HG03439 (cell line): Measurements from ENCODE around the gene TMEM175.

Source experiments
- ATAC-seq: cut with Tn5 transposase; IDR thresholded peaks from one replicate; pipeline ENCODE4 v1.9.1; 2021; ENCODE audit warnings: mild to moderate bottlenecking, moderate library complexity; ENCODE audit not compliant: unreplicated experiment

TMEM175 gene

DNA sequence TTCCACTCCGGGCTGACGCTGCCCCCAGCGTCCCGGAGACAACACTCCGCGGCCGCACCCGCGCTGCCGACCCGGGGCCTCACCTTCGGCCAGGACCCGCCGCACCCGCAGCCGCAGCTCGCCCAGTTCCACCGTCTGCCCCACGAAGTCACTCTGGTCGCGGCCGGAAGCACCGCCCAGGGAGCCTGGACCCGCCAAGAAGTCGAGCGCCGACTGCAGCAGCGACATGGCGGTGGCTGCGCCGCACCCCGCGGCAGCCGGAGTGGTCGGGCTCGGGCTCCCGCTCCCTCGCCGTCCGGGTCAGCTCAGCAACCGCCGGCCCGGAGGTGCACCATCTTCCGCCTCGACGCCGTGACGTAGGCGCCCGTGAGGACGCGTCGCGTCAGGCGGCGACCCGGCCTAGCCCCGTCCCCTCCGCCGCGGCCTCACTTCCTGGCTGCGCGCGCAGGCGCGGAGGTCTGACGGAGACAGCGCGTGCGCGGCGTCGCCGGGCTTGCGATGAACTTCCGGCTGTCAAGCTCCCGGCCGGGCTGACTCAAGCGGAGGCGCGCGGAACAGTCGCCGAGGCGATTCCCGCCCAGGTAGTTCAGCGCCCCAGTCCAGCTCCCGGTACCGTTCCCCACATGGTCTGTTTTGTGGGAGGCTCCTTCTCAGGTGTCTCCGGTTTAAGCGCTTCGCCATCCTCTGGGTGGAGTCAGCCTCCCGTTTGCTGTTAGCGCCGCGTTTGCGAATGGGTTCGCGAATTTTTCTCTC lies at the start of gene TMEM175, which contains the start of gene GAK:
Gene TMEM175, plus strand, starts transcription at position 501 of the 753 bp plus-strand sequence. CDS start 15,280 bp downstream, outside the sequence.
Gene GAK, minus strand, starts transcription at position 357 of the 753 bp plus-strand sequence. Its CDS starts 129 bp downstream, at position 228.
- ATAC-seq: peak; percentile 85

DNA sequence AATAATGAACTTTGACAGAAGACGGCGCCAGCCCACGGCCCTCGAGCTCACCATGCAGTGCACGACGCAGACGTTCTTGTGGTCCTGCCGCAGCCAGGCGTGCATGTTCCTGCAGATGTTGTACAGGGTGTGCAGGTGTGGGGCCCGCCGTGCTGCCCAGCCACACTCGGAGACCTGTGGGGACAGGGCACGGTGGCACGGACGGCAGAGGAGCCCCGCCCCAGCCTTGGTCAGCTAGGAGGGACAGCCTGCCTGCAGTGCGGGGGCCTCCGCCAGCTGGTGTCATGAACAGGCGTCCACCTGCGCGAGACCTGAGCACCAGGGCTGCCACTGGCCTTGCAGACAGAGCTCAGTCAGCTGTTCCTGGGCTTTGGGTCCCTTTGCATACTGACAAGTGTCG lies 49.6 kb upstream of the TMEM175 start:
- no peak for ATAC-seq

- no peak for ATAC-seq
These were observed 48.7 kb upstream of the TMEM175 start for GRCh38 chr4:883377-884095.

DNA sequence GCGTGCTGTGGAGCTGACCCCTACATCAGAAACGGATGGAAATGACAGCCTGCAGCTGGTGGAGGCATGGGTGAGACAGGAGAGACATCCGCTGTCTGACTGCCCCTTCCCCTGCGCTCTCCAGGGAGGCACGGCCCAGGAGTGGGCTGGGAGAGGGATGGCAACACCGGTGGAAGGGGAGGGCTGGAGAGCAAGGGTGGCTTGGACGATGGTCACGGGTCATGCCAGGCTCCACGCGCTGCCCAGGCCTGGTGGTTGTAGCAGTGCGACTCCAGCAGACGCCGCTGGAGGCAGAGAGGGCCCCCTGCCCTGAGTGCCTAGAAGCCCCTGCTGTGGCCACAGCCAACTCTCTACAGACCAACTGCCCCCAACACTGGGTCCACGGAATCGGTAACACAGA lies 48.0 kb upstream of the TMEM175 start:
- no peak for ATAC-seq

DNA sequence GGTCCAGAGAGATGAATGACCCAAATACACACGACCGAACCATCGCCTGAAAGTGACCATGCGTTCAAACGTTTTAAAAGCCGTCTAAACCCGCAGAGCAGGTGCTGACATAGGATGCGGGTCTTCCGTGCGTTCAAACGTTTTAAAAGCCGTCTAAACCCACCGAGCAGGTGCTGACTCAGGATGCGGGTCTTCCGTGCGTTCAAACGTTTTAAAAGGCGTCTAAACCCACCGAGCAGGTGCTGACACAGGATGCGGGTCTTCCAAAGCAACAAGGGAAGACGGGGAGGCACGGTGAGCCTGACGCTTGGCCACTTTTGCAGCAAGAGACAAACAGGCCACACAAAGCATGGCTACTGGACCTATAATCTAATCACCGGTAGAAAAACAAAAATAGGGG lies 47.4 kb upstream of the TMEM175 start:
- no peak for ATAC-seq

GRCh38 chr4:885353-885752 lies 46.9 kb upstream of the TMEM175 start:
- no peak for ATAC-seq

GRCh38 chr4:886244-886643 lies 46.0 kb upstream of the TMEM175 start:
- no peak for ATAC-seq

DNA sequence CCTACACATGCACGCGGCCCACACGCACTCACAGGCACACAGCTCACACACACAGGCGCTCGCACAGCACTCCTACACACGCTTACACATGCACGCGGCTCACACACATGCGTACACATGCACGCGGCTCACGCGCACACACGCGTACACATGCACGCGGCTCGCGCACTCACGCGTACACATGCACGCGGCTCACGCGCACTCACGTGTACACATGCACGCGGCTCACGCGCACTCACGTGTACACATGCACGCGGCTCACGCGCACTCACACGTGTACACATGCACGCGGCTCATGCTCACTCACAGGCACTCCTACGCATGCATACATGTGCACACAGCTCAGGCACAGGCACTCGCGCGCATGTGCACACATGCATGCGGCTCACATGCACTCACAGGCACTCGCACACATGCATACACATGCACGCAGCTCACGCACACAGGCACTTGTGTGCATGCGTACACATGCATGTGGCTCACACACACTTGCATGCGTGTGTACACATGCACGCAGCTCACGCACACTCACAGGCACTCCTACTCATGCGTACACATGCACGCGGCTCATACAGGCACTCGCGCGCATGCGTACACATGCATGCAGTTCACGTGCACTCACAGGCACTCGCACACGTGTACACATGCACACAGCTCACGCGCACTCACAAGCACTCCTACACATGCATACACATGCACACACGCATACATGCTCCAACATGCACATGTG lies 45.1 kb upstream of the TMEM175 start:
- ATAC-seq: no peak

GRCh38 chr4:888029-888428 lies 44.2 kb upstream of the TMEM175 start:
- no peak for ATAC-seq

DNA sequence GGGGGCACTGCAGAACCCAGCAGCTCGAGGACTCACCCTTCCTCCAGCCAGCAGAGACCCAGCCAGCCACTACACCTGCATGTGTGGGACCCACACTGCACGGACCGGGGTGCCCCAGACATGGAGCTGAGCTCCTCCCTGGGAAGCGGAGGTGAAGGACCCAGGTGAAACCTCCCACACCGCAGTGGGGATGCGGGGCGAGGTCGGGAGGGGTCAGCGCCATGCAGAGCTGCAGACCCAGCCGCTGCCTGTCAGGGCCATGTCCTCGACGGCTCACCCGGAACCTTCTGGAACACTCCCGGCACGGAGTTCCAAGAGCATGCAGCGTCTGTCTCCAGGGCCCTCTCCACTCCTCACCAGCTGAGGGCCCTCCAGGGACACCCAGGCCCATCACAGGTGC lies 42.7 kb upstream of the TMEM175 start:
- ATAC-seq: no peak

- no peak for ATAC-seq
These were observed 42.1 kb upstream of the TMEM175 start for GRCh38 chr4:890036-890695.

GRCh38 chr4:891747-892146 lies 40.5 kb upstream of the TMEM175 start:
- no peak for ATAC-seq

DNA sequence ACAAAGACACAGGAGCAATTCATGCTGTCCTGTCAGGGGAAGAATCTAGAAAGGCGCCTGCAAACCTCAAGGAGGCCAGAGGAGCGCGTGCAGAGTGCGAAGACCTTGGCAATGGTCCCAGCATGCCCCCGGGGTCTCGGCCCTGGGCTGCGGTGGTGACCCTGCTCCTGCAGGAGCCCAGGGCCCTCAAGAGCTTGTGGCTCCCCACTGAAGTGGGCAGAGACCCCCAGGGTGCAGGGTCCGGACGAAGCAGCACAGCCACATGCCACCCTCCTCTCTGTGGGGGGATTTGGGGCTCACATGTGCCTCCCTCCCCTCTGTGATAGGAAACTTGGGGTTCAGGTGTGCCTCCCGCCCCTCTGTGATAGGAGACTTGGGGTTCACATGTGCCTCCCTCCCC lies 39.5 kb upstream of the TMEM175 start:
- no peak for ATAC-seq

DNA sequence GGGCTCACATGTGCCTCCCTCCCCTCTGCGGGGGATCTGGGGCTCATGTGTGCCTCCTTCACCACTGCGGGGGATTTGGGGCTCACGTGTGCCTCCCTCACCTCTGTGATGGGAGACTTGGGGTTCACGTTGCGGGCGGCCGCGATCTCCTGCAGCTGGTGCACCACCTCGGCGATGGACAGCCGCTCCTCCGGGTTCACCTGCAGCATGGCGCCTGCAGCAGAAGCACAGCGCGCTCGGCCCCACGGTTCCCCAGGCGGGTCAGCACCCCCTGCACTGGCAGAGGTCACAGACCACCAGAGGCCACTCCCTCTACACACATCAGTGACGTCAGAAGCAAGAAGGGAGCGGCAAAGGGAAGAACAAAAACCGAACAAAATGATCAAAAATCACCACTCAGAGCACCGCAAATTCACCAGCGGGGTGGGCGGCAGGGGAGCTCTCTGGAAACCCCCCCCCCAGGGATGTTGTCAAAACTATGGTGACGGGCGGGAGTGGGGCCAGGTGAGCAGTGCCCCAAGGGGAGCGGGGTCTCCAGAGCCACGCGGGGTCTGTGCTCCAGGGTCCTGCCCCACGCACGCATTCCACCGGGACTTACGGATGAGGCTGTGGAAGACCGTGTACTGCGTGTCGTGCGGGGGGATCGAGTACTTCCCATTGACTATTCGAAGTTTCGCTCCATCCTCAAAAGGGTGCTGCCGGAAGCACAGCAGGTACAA lies 38.8 kb upstream of the TMEM175 start:
- no peak for ATAC-seq

DNA sequence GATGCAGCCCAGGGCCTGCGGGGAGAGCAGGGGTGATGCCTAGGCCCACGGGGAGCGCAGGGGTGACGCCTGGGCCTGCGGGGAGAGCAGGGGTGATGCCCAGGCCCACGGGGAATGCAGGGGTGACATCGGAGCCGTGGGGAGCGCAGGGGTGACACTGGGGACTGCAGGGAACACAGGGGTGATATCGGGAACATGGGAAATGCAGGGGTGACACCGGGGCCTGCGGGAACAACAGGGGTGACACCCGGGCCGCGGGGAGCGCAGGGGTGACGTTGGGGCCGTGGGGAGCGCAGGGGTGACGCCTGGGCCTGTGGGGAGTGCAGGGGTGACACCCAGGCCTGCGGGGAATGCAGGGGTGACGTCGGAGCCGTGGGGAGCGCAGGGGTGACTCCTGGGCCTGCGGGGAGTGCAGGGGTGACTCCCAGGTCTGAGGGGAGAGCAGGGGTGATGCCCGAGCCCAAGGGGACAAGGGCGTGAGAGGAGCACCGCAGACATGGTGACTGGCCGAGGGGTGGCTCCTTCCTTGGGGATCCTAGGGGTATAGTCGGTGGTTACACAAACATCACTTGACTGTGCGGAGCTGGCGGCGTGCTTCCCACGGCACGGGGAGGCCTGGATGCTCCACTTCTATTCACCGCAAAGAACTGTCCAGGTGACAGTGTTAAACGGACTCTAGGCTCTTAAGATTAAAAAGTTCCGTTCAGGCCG lies 38.1 kb upstream of the TMEM175 start:
- no peak for ATAC-seq

- ATAC-seq: no peak
These were observed 36.7 kb upstream of the TMEM175 start for GRCh38 chr4:895596-895995.

DNA sequence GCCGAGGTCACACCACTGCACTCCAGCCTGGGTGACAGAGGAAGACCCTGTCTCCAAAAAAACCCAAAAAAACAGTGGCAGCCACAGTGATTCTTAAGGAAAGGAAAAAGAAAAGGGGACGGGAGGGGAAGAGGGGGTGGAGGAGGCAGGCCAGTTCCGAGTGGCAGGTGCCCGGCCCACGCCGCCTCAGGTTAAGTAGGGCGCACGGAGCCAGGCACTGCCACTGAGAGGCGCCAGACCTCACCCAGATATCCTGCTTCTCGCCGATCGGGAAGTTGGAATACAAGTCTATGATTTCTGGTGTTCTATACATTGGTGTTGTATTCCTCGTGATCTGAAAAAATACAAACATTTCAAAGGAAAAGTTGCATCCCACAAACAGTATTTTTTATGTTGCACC lies 36.0 kb upstream of the TMEM175 start:
- ATAC-seq: no peak

GRCh38 chr4:896630-897029 lies 35.6 kb upstream of the TMEM175 start:
- no peak for ATAC-seq

DNA sequence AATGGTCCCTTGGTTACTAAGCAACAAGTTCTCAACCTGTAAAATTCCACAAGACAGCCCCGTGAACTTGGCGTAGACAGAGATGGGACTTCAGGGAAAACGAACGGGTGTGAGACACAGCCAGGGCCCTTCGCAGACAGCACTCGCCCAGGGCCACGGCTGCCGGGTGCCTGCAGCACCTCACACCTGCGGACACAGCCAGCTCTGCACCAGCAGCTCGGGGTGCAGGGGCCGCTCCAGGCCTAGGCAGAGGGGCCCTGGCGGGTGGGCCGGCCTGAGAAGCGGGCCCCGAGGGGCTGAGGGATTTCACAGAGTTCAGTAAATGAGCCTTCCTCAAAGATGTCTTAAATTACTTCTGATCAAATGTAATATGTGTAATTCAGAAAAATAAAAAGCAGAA lies 34.1 kb upstream of the TMEM175 start:
- ATAC-seq: no peak
